Keratinocyte (primary cell): ENCODE data around the gene PCDHGA2.

Experiments
- CTCF ChIP-seq, 3 experiments: IDR thresholded peaks in 1 of 3; conservative IDR thresholded peaks in 1 of 3; optimal IDR thresholded peaks in 1 of 3; 2 replicates in 2 of 3; 3 replicates in 1 of 3; pipeline versions ENCODE3 to v1.5.1; 2011; ENCODE audit warnings: low read length in 3 of 3, mild to moderate bottlenecking in 3 of 3, moderate library complexity in 2 of 3, control low read depth in 1 of 3, inconsistent platforms in 1 of 3; ENCODE audit not compliant: insufficient read depth in 2 of 3; ENCODE audit errors: extremely low read depth in 1 of 3
- EZH2 ChIP-seq: IDR thresholded peaks from one replicate; pipeline ENCODE4 v1.6.1; 2012; ENCODE audit warnings: inconsistent platforms, mild to moderate bottlenecking, low read length, moderate library complexity

GRCh38 chr5:141383345-141383744 is 44.8 kb downstream of the PCDHGA2 start:
- no peak for TF ChIP-seq EZH2
- TF ChIP-seq CTCF (optimal IDR thresholded peaks at IDR 0.05 in 1 of 3, IDR thresholded peaks at IDR 0.05 in 1 of 3, conservative IDR thresholded peaks at IDR 0.05 in 1 of 3; ENCODE audit: extremely low read depth in 1 of 3, insufficient read depth in 2 of 3, low read length in 3 of 3) = no peak
